ENCODE data around the gene CDIP1.
A peak's percentile ranks its signal among the peaks of the same experiment; 100 is the strongest.

CDIP1 gene

GRCh38 chr16:4513086-4513860 lies 25.3 kb downstream of the CDIP1 start:
- no peak for DNase-seq

- no peak for DNase-seq
Measured at GRCh38 chr16:4512473-4512872, 26.1 kb downstream of the CDIP1 start.

- peak; percentile 41 to 66 (median 44) for DNase-seq
Measured at GRCh38 chr16:4511441-4512082, 27.0 kb downstream of the CDIP1 start.

- peak; percentile 36 to 61 (median 54) for DNase-seq
Measured at GRCh38 chr16:4510747-4511426, 27.7 kb downstream of the CDIP1 start.

- DNase-seq: no peak
Measured at GRCh38 chr16:4510131-4510530, 28.4 kb downstream of the CDIP1 start.

- no peak for DNase-seq
Measured at GRCh38 chr16:4509420-4509819, 29.2 kb downstream of the CDIP1 start.

GRCh38 chr16:4508806-4509205 lies 29.8 kb downstream of the CDIP1 start:
- DNase-seq: no peak

- no peak for DNase-seq
Measured at GRCh38 chr16:4507588-4508345, 30.8 kb downstream of the CDIP1 start.

GRCh38 chr16:4506450-4506849 lies 32.1 kb downstream of the CDIP1 start:
- DNase-seq: peak; percentile 76 to 92 (median 83)

- DNase-seq: peak; percentile 48 to 74 (median 67)
Measured at GRCh38 chr16:4505356-4506147, 33.0 kb downstream of the CDIP1 start.

GRCh38 chr16:4501071-4501478 lies 37.5 kb downstream of the CDIP1 start:
- DNase-seq: no peak

- peak; percentile 40 to 65 (median 46) for DNase-seq
Measured at GRCh38 chr16:4500272-4500671, 38.3 kb downstream of the CDIP1 start.

GRCh38 chr16:4499196-4499555 lies 39.4 kb downstream of the CDIP1 start:
- no peak for DNase-seq

- DNase-seq: no peak
Measured at GRCh38 chr16:4498546-4499195, 39.9 kb downstream of the CDIP1 start.

- no peak for DNase-seq
Measured at GRCh38 chr16:4496305-4496704, 42.3 kb downstream of the CDIP1 start.

GRCh38 chr16:4495766-4496165 lies 42.8 kb downstream of the CDIP1 start:
- no peak for DNase-seq

GRCh38 chr16:4494746-4495490 lies 43.7 kb downstream of the CDIP1 start:
- no peak for DNase-seq

GRCh38 chr16:4491898-4492297 lies 46.7 kb downstream of the CDIP1 start:
- no peak for DNase-seq

GRCh38 chr16:4489030-4489429 lies 49.5 kb downstream of the CDIP1 start:
- no peak for DNase-seq

- DNase-seq: no peak
Measured at GRCh38 chr16:4488499-4488967, 50.0 kb downstream of the CDIP1 start.

All from suppressor macrophage (primary cell).